ENCODE measurements around the gene MSANTD2.

Gene MSANTD2

GRCh38 chr11:124768914-124769313 lies 31.3 kb downstream of the MSANTD2 start:
- no peak for TF ChIP-seq CTCF (IDR thresholded peaks at IDR 0.05; ENCODE audit: extremely low read depth, insufficient read depth, missing control alignments)
- in situ Hi-C loops (cut with MboI; ENCODE audit: low pct_unique_long_range_greater_than_20kb, low sequenced_read_pairs, unreplicated experiment), result no loop called here
- no peak for DNase-seq (ENCODE audit: low spot score)

GRCh38 chr11:124766156-124766555 lies 34.0 kb downstream of the MSANTD2 start:
- TF ChIP-seq CTCF (IDR thresholded peaks at IDR 0.05; ENCODE audit: extremely low read depth, insufficient read depth, missing control alignments), result no peak
- DNase-seq (ENCODE audit: low spot score), result no peak
- in situ Hi-C loops (cut with MboI; ENCODE audit: low pct_unique_long_range_greater_than_20kb, low sequenced_read_pairs, unreplicated experiment), result no loop called here

GRCh38 chr11:124763156-124763947 lies 36.9 kb downstream of the MSANTD2 start:
- in situ Hi-C loops (cut with MboI; ENCODE audit: low pct_unique_long_range_greater_than_20kb, low sequenced_read_pairs, unreplicated experiment), result loop anchor here (5.0 kb wide), 1 partner anchor 91 kb away; the partner anchor contains the start of genes SIAE and SPA17
- peak; percentile 86 for TF ChIP-seq CTCF (IDR thresholded peaks at IDR 0.05; ENCODE audit: extremely low read depth, insufficient read depth, missing control alignments)
- DNase-seq (ENCODE audit: low spot score), result peak; percentile 69

- in situ Hi-C loops (cut with MboI; ENCODE audit: low pct_unique_long_range_greater_than_20kb, low sequenced_read_pairs, unreplicated experiment), result loop anchor here (5.0 kb wide), 1 partner anchor 90 kb away; the partner anchor contains the start of genes SIAE and SPA17
- no peak for DNase-seq (ENCODE audit: low spot score)
- peak; percentile 12 for TF ChIP-seq CTCF (IDR thresholded peaks at IDR 0.05; ENCODE audit: extremely low read depth, insufficient read depth, missing control alignments)
These were observed 37.5 kb downstream of the MSANTD2 start for GRCh38 chr11:124762624-124763155.

GRCh38 chr11:124762105-124762623 lies 38.0 kb downstream of the MSANTD2 start, which contains the start of gene ESAM:
Gene ESAM (minus strand): TSS chr11:124762290. CDS start chr11:124762154, 136 bp downstream.
- in situ Hi-C loops (cut with MboI; ENCODE audit: low pct_unique_long_range_greater_than_20kb, low sequenced_read_pairs, unreplicated experiment), result loop anchor here (5.0 kb wide), 1 partner anchor 90 kb away; the partner anchor contains the start of genes SIAE and SPA17
- DNase-seq (ENCODE audit: low spot score), result peak; percentile 95
- TF ChIP-seq CTCF (IDR thresholded peaks at IDR 0.05; ENCODE audit: extremely low read depth, insufficient read depth, missing control alignments), result peak; percentile 42

GRCh38 chr11:124761301-124762104 lies 38.7 kb downstream of the MSANTD2 start:
- TF ChIP-seq CTCF (IDR thresholded peaks at IDR 0.05; ENCODE audit: extremely low read depth, insufficient read depth, missing control alignments), result no peak
- in situ Hi-C loops (cut with MboI; ENCODE audit: low pct_unique_long_range_greater_than_20kb, low sequenced_read_pairs, unreplicated experiment), result loop anchor here (5.0 kb wide), 1 partner anchor 89 kb away; the partner anchor contains the start of genes SIAE and SPA17
- peak; percentile 58 for DNase-seq (ENCODE audit: low spot score)
